Activated gamma-delta T cell treated with anti-CD3 and anti-CD28 coated beads, Interleukin-2, amount 50 U/mL, for 16 hours (primary cell): Measurements from ENCODE around the gene A1CF.

Experiments used
- DNase-seq: peaks from one replicate; pipeline ENCODE4 v3.0.0-alpha.2; 2020; ENCODE audit warnings: low read depth

The A1CF gene

DNA sequence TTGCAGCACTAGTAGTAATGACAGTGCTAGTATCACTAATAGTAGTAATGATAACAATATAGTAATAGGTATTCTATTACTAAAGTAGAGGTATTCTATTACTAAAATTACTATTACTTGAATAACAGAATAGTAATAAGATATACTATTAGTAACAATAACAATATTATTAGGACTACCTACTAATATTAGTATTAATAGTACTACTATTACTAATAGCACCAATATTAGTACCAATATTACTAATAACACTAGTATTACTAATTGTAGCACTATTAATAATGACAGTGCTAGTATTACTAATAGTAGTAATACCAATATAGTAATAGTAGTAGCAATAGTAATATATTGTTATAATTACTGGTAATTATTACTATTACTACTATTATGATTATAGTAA lies 24.1 kb downstream of the A1CF start:
- no peak for DNase-seq

DNA sequence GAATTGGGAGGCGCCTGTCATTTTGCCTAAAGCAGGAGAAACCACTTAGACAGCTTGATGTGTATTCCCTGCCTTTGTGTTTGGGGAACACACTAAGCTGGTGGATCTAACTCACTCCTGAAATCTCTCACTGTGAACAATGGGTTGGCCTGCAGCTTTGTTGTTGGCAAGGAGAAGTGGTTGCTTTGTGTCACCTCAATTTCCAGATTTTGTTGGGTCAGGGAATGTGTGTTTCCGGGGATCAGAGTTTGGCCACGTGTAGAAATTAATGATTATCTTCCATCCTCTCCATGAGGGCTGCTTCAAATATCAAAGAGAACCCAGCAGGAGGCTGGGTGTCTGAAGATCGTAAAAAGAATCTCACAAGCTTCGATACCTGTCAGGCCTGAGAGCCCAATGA lies 27.8 kb downstream of the A1CF start:
- DNase-seq, result no peak

DNA sequence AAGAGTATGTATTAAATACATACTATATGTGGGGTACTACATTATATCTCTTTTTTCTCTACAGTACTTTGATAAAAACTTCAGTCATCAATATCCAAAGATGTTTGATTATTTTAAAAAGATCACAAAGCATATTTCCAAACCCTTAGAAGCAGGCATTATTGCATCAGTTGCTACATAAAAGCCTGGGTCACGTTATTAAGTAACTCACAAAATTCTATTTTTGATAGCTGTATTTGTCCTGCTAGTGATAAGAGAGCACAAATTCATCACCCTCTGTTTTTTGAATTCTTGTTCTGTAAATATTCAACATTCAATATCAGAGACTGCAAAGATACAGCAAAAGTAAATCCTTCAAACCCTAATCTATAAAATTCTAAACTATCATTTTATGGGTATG lies 30.0 kb downstream of the A1CF start:
- DNase-seq, result no peak

DNA sequence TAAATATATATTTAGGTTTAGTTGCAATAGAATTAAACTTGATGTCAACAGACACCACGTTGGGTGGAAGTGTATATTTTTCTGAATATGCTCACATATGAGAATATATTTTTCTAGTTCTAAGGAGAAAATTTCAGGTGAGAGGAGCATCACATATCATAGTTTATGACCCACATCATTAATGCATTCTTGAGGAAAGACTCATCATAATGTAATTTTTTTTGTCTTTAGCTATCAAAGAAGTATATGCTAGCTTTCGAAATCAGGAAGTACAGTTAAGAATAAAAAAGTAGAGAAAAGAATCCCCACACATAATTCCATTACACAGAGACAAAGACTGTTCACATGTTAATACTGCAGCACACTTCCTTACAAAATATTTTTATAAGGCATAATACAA lies 30.4 kb downstream of the A1CF start:
- no peak for DNase-seq

DNA sequence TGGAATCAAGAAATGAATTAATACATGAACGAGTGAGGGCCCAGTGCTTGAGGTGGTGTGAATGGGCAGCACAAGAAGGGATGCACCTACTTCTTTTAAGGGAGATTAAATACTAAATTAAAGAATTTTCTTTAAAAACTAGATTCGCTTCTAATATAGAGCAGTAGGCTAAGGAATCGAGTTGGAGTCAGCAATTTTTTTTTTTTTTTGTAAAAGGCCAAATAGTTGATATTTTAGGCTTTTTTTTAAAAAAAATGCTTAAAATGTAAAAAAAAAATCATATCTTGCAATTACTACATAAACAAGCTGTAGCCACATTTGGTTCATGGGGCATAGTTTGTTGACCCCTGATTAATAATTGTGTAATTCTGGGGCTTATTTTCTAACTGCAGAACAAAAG lies 31.9 kb downstream of the A1CF start:
- DNase-seq, result no peak

DNA sequence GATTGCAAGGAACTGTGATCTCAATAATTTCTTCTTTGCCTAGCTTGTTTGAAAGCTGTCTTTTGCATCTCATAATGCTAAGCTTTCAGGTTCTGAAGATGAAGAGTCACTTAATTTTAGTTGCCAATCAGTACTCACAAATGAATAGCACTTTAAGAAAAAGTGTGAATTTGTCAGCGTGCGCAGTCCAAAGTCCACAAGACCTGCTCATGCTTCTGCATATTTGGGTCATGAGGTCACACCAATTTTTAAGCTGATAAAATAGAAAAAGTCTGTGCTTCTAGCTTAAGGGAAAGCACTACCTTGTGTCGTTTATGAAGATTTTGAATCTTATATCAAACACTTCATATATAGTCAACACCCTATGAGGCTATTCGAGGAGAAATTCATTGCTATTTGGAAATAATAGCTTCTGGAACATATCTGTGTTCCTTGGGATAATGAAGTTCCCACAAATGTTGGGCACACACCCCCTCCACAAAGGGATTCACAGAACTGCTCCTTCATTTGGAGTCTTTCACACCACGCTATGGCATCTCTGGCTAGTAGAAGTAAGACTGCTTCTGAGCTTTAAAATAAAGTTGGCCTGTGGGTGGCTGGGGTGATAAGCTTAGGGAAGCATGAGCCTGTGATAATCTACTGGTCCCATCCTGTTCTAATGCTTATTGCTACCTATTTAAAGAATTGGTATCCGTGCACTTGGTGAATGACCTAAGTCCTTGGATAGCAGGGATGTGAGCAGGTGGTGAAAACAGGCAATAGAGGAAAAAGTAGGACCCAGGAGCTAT lies 33.3 kb downstream of the A1CF start:
- DNase-seq, result no peak

DNA sequence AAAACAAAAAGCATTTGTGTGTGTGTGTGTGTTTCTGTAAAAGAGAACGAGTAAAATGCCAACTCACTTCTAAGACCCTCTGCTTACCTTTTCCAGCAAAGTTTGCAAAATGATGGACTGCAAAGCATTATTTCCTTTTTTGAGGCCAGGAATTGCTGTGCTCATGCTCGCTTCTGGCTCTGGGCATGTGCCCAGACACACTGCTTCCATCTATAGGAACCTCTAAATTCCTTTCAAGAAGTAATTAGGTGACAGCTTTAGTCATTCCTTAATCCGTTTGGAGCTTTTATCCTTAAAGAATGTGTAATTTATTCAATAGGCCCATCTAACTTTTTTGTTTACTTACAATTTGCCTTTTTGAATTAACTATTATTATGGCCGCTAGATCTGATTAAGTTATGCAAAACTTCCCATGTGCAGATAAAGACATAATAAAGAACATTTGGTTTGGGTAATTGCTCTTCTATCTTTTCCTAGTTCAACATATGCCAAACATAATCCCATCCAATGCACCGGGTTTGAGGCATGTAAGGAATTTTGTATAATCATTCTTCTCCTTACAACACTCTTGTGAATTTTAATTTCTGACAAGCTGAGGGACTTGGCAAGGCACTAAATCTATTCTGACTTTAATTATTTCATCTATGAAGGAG lies 34.7 kb downstream of the A1CF start:
- no peak for DNase-seq

DNA sequence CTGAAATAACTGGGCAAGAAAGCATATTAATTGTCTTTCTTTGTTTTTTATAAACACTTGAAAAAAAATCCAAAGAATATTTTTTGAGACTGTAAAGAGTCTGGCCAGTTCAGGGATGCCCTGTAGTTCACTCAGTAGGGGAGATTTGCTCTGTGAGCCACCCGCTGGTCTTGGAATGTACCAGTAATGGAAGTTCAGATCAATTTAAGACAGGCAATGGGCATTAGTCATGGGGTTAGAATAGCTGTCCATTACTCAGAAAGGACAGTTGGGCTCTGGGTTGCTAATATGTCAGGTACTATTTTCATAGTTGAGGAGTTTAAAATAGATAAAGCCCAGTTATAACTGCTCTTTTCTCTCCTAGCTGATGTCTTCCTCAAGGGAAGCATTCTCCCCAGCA lies 38.7 kb downstream of the A1CF start:
- DNase-seq, result no peak

DNA sequence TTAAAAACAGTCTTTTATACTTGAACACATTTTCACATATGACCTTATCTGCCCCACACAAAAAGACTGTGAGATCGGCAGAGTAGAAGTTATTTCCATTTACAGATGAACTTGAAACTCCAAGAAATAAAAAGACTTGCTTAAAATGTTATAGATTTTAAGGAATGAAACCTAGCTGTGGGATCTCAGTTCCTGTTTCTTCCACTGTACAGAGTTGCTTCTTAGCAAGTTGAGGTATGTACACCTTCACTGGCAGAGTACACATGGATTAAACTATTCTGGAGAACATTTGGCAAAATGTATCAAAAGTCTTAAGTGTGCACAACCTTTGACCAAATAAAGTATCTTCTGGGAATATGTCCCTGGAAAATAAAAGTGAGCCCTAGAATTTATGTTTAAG lies 48.3 kb downstream of the A1CF start:
- DNase-seq, result no peak

DNA sequence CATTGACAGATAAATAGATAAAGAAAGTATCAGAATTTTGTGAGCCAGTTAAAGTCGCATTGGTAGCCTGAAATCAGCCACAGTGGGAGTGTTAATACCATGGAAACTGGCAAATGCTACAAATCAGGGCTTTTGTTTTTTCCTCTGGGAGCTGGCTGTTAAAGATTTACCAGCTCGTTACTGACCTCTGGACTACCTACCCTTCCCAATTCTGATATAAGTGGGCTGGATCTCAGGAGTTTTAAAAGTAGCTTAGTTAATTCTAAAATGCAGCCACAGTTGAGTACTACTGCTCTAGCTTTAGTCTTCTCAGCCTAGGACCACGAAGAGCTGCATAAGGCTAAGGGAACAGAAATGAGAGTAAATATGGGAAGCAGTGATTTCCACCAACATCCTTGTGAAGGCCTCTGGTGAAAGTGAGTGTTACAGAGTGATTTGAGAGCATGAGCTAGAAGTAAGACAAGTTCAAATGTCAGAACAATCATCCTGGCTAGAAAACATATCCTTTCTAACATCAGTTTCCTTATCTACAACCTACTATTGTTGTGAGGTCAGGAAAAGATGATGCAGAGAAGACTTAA lies 53.2 kb downstream of the A1CF start:
- no peak for DNase-seq

DNA sequence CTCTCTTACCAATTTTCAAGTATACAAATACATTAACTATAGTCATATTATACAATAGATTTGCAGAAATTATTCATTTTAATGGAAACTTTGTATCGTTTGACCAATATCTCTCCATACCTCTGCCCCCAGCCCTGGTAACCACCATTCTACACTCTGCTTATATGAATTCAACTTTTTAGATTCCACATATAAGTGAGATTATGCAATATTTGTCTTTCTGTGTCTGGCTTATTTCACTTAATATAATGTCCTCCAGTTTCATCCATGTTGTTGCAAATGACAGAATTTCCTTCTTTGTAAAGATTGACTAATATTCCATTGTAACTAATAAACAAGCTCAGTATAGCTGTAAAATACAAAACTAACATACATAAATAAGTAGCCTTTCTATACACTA lies 55.4 kb downstream of the A1CF start:
- no peak for DNase-seq

DNA sequence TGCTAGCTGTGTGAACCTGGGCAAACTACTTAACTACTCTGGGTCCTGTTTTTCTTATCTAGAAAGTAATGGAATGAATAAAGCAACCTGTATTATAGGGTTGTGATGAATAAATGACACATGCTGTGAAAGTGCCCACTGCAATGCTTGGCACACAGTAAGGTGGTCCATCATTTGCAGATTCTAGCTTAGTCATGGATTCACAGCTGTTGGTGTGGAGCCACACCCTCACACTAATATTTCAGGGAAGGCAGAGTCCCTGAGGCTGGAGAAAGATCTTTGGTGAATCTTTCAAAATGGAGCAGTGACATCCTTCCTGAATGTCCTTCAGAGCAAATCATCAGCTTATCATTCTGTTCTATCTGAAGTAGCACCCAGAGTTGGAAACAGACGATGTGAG lies 60.6 kb downstream of the A1CF start:
- no peak for DNase-seq

DNA sequence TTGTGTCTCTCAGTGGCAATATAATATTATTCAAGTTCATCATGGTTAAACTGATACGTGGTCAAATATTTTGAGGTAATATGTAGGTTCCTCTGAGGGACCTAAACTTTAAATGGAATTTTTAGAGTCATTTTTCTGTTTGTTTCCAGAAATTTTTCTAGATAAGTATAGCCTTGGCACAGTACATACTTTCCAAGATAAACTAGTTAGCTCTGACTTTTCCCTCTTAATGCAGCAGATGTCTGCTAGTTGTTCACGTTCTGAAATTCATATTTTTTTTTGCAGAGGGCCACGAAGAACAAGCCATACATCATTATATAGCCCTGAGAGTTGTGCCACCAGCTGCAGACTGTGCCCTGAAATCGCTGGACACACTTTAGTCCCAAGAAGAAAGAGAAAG lies 61.6 kb downstream of the A1CF start:
- no peak for DNase-seq

DNA sequence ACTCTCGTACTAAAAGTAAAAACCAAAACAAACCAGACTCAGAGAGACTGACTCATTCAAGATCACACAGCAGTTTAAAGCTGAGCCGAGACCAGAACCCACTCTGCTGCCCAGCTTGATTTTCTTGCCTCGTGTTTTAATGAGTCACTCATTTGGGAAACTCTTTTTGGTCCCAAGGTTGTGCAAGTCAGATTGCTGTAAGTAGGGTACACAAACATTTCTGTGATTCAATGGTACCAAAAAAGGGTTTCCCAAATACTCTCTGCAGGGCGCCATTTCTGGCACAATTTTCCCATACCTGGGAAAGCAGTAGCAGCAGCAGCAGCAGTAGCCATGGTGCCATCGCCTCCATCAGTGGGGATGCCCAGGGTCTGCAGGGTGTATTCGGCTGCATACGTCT lies 75.8 kb downstream of the A1CF start:
- no peak for DNase-seq

DNA sequence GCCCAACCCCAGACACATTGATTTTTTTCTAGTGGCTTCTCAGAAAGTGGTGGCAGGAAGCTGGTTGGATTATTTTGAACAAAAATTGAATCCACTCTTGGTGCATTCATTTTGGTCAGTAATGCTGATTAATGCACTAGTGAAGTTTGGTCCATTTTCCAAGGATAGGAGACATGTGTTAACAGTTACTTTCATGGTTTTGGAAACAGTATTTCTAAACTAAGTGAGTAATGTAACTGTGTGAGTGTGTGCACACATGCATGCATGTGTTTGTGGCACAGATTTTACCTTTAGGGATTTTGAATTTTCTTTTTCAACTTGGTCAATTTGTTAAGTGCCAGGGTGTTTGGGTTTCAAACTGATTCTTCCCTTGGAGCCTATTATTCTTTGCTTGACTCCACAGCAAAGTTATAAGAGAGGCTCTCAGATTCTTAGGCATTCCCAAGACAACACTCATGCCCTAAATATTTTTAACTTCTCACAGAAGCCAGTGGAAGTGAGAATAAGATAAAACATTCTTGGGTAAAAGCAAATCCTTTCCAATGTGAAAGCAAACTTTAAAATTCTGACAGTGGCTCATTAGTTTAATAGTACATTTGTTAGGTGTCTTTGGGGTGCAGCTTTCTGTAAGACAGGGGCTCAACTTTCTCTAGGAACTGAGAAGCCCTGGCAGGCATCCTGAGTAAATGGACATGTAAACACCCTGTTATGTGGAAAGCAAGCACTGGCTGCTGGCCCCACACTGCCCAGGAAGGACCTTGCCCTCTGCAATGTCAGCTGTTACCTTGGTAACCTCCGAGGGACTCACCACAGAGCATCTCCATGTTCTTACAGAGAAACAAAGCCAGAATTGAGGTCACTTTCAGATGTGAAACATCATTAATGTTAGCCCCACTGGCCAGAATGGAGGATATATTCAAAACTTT lies 77.3 kb downstream of the A1CF start:
- no peak for DNase-seq

DNA sequence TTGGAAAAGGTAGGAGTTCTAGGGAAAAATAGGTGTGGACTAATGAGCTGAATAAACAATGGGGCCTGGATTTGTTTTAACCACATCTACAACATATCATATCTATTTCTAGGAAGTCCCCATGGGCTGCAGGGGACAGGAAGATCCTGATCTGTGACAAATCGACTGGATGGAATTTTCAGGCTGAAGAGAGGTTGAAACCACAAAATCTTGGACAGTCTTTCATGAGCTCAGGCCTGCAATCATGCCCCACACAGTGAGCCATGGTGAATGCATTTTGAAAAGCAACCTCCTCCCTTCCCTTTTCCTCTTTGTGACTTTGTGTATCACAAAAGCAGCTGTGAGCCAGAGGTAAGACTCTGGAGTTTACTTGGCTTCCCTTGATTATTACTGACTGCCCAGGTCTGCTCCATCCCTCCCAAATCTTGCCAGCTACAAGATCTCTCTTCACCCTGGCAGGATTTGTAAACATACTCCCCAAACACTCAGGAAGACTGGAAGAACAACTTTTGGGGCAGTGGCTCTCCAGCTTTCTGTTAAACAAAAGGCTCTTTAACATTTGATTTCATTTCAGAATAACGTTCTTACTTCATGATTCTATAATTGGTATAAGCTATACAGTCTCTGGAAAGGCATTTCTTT lies 79.3 kb downstream of the A1CF start:
- DNase-seq, result no peak

DNA sequence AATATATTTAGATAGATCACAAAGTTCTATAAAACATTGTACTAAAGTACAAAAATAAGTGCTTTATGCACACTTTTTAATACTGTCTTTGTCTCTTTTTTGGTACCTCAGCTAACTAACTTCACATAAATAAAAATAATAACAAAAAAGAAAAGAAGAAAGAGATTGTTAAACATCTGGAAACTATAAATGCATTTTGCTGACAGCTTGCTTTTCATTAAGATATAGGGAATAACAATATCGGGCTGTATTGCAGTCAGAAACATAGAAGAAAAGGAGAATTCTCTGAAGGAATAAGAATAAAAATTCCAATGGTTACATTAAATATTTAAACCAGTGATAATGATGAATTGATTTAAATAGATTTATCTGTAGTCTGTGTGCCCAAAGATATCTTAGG lies 85.8 kb downstream of the A1CF start:
- no peak for DNase-seq

DNA sequence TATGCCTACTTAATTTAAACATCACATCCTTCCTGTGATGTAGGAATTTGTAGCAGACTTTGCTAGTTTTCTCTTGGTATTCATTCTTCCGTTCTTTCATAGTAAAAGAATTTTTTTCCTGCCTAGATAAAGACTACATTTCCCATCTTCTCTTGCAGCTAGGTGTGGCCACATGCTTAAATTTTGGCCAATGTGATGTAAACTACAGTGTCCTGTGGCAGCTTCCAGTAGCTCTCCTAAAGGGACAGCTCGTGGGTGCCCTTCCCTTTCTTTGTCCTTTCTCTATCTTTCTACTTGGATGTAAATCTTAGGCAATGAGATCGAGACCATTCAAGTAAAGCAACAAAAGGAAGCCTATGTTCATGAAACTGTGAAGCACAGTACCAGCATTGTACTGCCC lies 87.1 kb downstream of the A1CF start:
- DNase-seq, result no peak

DNA sequence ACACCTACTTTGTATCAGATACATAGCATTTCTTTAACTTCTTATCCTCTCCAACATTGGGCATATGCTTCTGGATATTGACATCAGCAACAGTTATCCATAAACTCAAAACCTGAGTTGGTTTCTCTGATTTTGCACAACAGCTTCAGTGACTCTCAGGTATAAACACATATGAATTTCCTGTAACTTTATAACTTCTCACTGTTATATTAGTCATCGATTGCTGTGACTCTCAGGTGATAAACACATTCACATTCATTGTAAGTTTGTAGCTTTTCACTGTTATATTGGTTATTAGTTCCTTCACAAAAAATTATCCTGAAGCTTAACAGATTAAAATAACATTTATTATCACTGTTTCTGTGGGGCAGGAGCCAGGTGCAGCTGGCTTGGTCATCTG lies 88.7 kb downstream of the A1CF start:
- DNase-seq, result no peak

DNA sequence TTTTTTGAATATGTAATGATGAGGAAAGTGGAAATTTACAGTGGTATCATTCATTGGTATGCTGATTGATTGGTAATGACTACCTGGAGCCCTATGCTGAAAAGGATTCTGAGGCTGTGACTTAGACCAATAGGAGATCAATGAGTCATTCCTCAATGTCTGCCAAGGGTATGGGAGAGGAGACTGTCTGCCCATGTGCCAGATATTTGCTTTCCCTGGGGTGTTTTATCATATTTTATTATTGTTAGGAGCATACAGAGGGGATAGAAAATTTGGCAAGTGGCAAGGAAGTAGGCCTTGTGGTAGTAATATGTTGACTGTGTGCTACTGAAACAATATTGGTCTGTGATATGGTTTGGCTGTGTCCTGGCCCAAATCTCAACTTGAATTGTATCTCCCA lies 90.9 kb downstream of the A1CF start:
- DNase-seq, result no peak

DNA sequence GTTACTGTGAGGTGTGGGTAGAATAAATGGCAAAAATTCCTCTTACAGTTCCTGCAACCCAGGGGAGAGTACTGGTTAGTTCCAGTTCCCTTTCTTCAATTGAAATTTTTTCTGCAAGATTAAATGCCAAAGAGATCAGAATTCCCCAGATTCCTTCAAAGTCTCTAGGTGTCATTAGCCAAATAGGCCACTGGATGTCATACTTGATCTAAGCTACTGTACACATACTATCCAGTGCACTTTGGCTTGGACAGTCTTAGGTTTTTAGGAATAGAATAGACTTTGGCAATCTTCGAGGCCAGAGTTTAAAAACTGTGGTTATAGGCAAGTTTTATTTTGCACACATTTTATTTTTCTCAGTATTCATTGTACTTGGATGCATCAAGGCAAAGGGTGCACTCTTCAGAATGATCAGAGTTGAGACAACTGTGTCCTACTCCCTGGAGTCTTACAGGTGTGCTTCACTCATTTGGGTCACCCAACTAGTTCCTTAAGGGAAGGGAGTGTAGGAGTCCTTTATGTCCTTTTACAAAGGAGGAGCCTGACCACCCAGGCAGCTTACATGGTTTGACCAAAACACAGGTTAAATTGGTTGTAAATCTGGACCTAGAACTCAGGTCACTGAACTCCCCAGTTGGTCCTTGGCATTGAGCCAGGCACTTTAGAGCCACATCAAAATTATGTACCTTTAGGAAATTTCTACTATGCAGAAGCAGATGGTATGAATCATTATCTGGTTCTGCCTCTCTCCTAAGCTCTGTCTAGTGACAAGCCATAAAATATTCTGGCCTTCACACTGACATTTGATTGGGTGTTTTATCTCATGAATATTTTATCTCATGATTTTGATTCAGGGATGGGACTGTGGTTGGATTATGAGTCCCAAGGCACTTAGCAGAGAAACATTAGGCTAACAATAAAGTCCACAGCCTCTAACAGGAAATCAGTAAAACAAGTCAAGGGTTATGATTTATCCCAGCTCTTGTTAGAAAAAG lies 96.2 kb downstream of the A1CF start:
- DNase-seq, result no peak
